GM21515 (cell line): ENCODE measurements around the gene ASCL3.
"Not testable (repeated sequence)": the region's sequence is repeated elsewhere in the genome, so short reads cannot be mapped to it uniquely, and the experiment has no call there.

ENCODE experiments used
- ATAC-seq: cut with Tn5 transposase; IDR thresholded peaks from one replicate; pipeline ENCODE4 v1.9.1; 2021; ENCODE audit not compliant: unreplicated experiment

Gene ASCL3

GRCh38 chr11:8911029-8911823 lies 31.6 kb downstream of the ASCL3 start, which contains the start of gene AKIP1:
AKIP1 (plus strand) TSS chr11:8911189; CDS start chr11:8911450, 261 bp downstream.
- ATAC-seq, result peak; percentile 81

- no peak for ATAC-seq
Observed at GRCh38 chr11:8910649-8911026, 32.2 kb downstream of the ASCL3 start.

GRCh38 chr11:8908099-8908498 lies 34.7 kb downstream of the ASCL3 start:
- ATAC-seq, result no peak

GRCh38 chr11:8907116-8907515 lies 35.7 kb downstream of the ASCL3 start:
- ATAC-seq, result no peak

DNA sequence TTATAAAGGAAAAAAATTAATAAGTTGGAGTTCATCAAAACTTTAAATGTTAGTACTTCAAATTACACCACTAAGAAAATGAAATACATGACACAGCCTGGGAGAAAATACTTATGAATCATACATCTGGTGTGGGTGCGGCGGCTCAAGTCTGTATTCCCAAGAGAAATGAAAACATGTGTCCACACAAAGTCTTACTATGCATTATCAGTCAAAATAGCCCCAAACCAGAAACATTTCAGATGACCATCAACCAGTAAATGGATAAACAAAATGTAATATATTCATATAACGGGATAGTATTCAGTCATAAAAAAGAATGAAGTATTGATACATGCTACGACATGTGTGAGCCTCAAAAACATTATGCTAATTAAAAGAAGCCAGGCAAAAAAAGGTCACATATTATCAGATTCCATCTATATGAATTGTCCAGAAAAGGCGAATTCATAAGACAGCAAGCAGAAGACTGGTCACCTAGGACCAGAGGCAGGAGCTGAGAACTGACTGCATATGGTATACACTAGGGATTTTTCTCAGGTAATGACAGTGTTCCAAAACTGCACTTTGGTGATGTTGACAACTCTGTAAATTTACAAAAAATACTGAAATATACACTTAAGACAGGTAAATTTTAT lies 37.2 kb downstream of the ASCL3 start:
- no peak for ATAC-seq

DNA sequence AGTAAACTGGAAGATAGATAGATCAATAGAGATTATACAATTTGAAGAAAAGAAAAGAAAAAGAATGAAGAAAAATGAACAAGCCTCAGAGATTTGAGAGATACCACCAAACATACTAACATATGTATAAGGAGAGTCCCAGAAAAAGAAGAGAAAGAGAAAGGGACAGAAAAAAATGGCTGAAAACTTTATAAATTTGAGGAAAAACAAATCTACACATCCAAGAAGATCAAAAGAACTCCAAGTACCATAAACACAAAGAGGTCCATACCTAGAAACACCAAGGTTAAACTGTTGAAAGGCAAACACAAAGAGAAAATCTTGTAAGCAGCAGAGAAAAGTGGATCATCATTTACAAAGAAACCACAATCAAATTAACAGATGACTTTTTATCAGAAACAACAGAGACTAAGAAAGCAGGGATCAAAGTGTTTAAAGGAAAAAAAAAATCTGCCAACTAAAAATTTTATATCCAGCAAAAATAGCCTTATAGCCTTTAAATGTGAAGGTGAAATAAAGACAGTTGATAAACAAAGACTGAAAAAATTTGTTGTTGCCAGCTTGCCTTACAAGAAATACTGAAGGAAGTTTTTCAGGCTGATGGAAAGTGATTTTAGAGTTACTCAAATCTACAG lies 43.6 kb downstream of the ASCL3 start:
- no peak for ATAC-seq

- not testable (repeated sequence) for ATAC-seq
Observed at GRCh38 chr11:8891185-8891584, 51.6 kb downstream of the ASCL3 start.
